AG08396 (cell line): Measurements from ENCODE around the gene CAAP1.
"Not testable (repeated sequence)": the region's sequence is repeated elsewhere in the genome, so short reads cannot be mapped to it uniquely, and the experiment has no call there.

Experiments used
- DNase-seq: peaks from one replicate; pipeline ENCODE4 v3.0.0; 2012; ENCODE audit warnings: low spot score, mixed read lengths

Gene CAAP1

GRCh38 chr9:26833792-26834191 lies 58.8 kb downstream of the CAAP1 start:
- no peak for DNase-seq

GRCh38 chr9:26828391-26828955 lies 64.1 kb downstream of the CAAP1 start:
- DNase-seq: not testable (repeated sequence)

GRCh38 chr9:26814799-26815198 lies 77.8 kb downstream of the CAAP1 start:
- no peak for DNase-seq

GRCh38 chr9:26813247-26813646 lies 79.4 kb downstream of the CAAP1 start:
- no peak for DNase-seq

GRCh38 chr9:26812217-26812616 lies 80.4 kb downstream of the CAAP1 start:
- no peak for DNase-seq

GRCh38 chr9:26811106-26811505 lies 81.5 kb downstream of the CAAP1 start:
- DNase-seq: no peak

GRCh38 chr9:26809795-26810194 lies 82.8 kb downstream of the CAAP1 start:
- DNase-seq: peak; percentile 9

GRCh38 chr9:26807161-26807560 lies 85.4 kb downstream of the CAAP1 start:
- DNase-seq: no peak

GRCh38 chr9:26802921-26803320 lies 89.7 kb downstream of the CAAP1 start:
- DNase-seq: no peak

GRCh38 chr9:26801772-26802171 lies 90.8 kb downstream of the CAAP1 start:
- no peak for DNase-seq

- no peak for DNase-seq
These were observed 92.3 kb downstream of the CAAP1 start for GRCh38 chr9:26800322-26800721.

- no peak for DNase-seq
These were observed 101.3 kb downstream of the CAAP1 start for GRCh38 chr9:26791274-26791673.
